ENCODE data around the gene DLG2.

GRCh38 chr11:84588131-84588829 lies 1038.9 kb downstream of the DLG2 start:
- TF ChIP-seq CTCF (conservative IDR thresholded peaks at IDR 0.05; ENCODE audit: low read length) (no peak), EZH2phosphoT487 (IDR thresholded peaks at IDR 0.05; ENCODE audit: borderline replicate concordance, low read depth, low read length) (no peak)
